GM18868 (cell line): ENCODE results near the gene LGALSL.

Experiments used
- ATAC-seq: cut with Tn5 transposase; IDR thresholded peaks from one replicate; pipeline ENCODE4 v1.9.1; 2021; ENCODE audit warnings: mild to moderate bottlenecking, moderate library complexity; ENCODE audit not compliant: unreplicated experiment

The LGALSL gene

GRCh38 chr2:64470071-64470470, 16.1 kb downstream of the LGALSL start:
- no peak for ATAC-seq

- no peak for ATAC-seq
These were observed 16.9 kb downstream of the LGALSL start for GRCh38 chr2:64470766-64471295.

GRCh38 chr2:64471600-64471999, 17.6 kb downstream of the LGALSL start:
- ATAC-seq: no peak

GRCh38 chr2:64472881-64473280, 18.9 kb downstream of the LGALSL start:
- ATAC-seq: no peak

- ATAC-seq: peak; percentile 77
These were observed 20.2 kb downstream of the LGALSL start for GRCh38 chr2:64474121-64474571.

GRCh38 chr2:64474636-64475035, 20.7 kb downstream of the LGALSL start:
- no peak for ATAC-seq

GRCh38 chr2:64477037-64477436, 23.1 kb downstream of the LGALSL start:
- no peak for ATAC-seq

- ATAC-seq: no peak
These were observed 24.0 kb downstream of the LGALSL start for GRCh38 chr2:64477979-64478378.

- ATAC-seq: no peak
These were observed 24.7 kb downstream of the LGALSL start for GRCh38 chr2:64478502-64479230.

- no peak for ATAC-seq
These were observed 25.5 kb downstream of the LGALSL start for GRCh38 chr2:64479259-64480117.

GRCh38 chr2:64481665-64482064, 27.7 kb downstream of the LGALSL start:
- no peak for ATAC-seq

GRCh38 chr2:64482243-64482642, 28.3 kb downstream of the LGALSL start:
- no peak for ATAC-seq

- no peak for ATAC-seq
These were observed 29.0 kb downstream of the LGALSL start for GRCh38 chr2:64482765-64483504.

- no peak for ATAC-seq
These were observed 31.4 kb downstream of the LGALSL start for GRCh38 chr2:64485331-64485730.

GRCh38 chr2:64485961-64486360, 32.0 kb downstream of the LGALSL start:
- no peak for ATAC-seq

- no peak for ATAC-seq
These were observed 33.5 kb downstream of the LGALSL start for GRCh38 chr2:64487256-64488049.

- peak; percentile 69 for ATAC-seq
These were observed 34.4 kb downstream of the LGALSL start for GRCh38 chr2:64488050-64488974.

- ATAC-seq: no peak
These were observed 35.3 kb downstream of the LGALSL start for GRCh38 chr2:64489081-64489751.

- ATAC-seq: no peak
These were observed 37.5 kb downstream of the LGALSL start for GRCh38 chr2:64491426-64491825.
